HEK293 (cell line): ENCODE measurements around the gene CEP85L.

Source experiments
- BCL6B ChIP-seq: fragments of 450-650 bp; formaldehyde crosslinking; IDR thresholded peaks from 2 replicates; pipeline ENCODE4 v1.5.1; 2017; ENCODE audit warnings: missing biosample characterization, missing genetic modification characterization
- ELK4 ChIP-seq: IDR thresholded peaks from 2 replicates; pipeline ENCODE4 v1.6.1; 2011; ENCODE audit warnings: mild to moderate bottlenecking, low read depth, low read length, borderline replicate concordance
- PATZ1 ChIP-seq: fragments of 450-650 bp; formaldehyde crosslinking; IDR thresholded peaks from 2 replicates; pipeline ENCODE4 v1.5.1; 2016; ENCODE audit warnings: missing biosample characterization, missing genetic modification characterization
- REPIN1 ChIP-seq: fragments of 450-650 bp; formaldehyde crosslinking; IDR thresholded peaks from 2 replicates; pipeline ENCODE4 v1.5.1; 2017; ENCODE audit warnings: missing biosample characterization, missing genetic modification characterization, low read depth
- SETDB1 ChIP-seq: IDR thresholded peaks from one replicate; pipeline ENCODE4 v1.6.1; 2017; ENCODE audit warnings: mild to moderate bottlenecking, low read length, moderate library complexity, mixed read lengths; ENCODE audit not compliant: insufficient read length
- SP2 ChIP-seq: fragments of 450-650 bp; formaldehyde crosslinking; IDR thresholded peaks from 2 replicates; pipeline ENCODE4 v1.5.1; 2016; ENCODE audit warnings: missing biosample characterization, missing genetic modification characterization
- SP3 ChIP-seq: fragments of 450-650 bp; formaldehyde crosslinking; IDR thresholded peaks from 2 replicates; pipeline ENCODE4 v1.5.1; 2016; ENCODE audit warnings: missing biosample characterization, missing genetic modification characterization
- ZFHX2 ChIP-seq: fragments of 450-650 bp; formaldehyde crosslinking; conservative IDR thresholded peaks from 2 replicates; pipeline ENCODE4 v1.5.1; 2016; ENCODE audit warnings: missing biosample characterization, missing genetic modification characterization
- ZNF133 ChIP-seq: fragments of 450-650 bp; formaldehyde crosslinking; IDR thresholded peaks from 2 replicates; pipeline ENCODE4 v1.5.1; 2016; ENCODE audit warnings: missing biosample characterization, missing genetic modification characterization
- ZNF155 ChIP-seq: fragments of 450-650 bp; formaldehyde crosslinking; IDR thresholded peaks from 2 replicates; pipeline ENCODE4 v1.5.1; 2016; ENCODE audit warnings: missing biosample characterization, missing genetic modification characterization
- ZNF184 ChIP-seq: fragments of 450-650 bp; IDR thresholded peaks from 2 replicates; pipeline ENCODE4 v1.5.1; 2018; ENCODE audit warnings: missing biosample characterization, mild to moderate bottlenecking, missing genetic modification characterization
- ZNF24 ChIP-seq: fragments of 450-650 bp; formaldehyde crosslinking; IDR thresholded peaks from 2 replicates; pipeline ENCODE4 v1.5.1; 2016; ENCODE audit warnings: missing biosample characterization, missing genetic modification characterization
- ZNF292 ChIP-seq: fragments of 450-650 bp; formaldehyde crosslinking; IDR thresholded peaks from 2 replicates; pipeline ENCODE4 v1.5.1; 2016; ENCODE audit warnings: low read depth, missing biosample characterization, missing genetic modification characterization, borderline replicate concordance
- ZNF302 ChIP-seq: fragments of 450-650 bp; formaldehyde crosslinking; IDR thresholded peaks from 2 replicates; pipeline ENCODE4 v1.5.1; 2016; ENCODE audit warnings: missing biosample characterization, missing genetic modification characterization, low read depth
- ZNF341 ChIP-seq: fragments of 450-650 bp; formaldehyde crosslinking; IDR thresholded peaks from 2 replicates; pipeline ENCODE4; 2016; ENCODE audit warnings: low read depth, missing biosample characterization, missing genetic modification characterization
- ZNF354C ChIP-seq: fragments of 450-650 bp; formaldehyde crosslinking; IDR thresholded peaks from 2 replicates; pipeline ENCODE4 v1.5.1; 2016; ENCODE audit warnings: missing biosample characterization, missing genetic modification characterization, low read depth, borderline replicate concordance
- ZNF394 ChIP-seq: fragments of 450-650 bp; formaldehyde crosslinking; IDR thresholded peaks from 2 replicates; pipeline ENCODE4 v1.5.1; 2016; ENCODE audit warnings: missing biosample characterization, missing genetic modification characterization, mild to moderate bottlenecking, moderate library complexity, borderline replicate concordance
- ZNF473 ChIP-seq: fragments of 450-650 bp; formaldehyde crosslinking; IDR thresholded peaks from 2 replicates; pipeline ENCODE4 v1.5.1; 2017; ENCODE audit warnings: missing biosample characterization, missing genetic modification characterization
- ZNF518A ChIP-seq: fragments of 450-650 bp; formaldehyde crosslinking; conservative IDR thresholded peaks from 2 replicates; pipeline ENCODE4 v1.5.1; 2016; ENCODE audit warnings: low read depth, missing biosample characterization, missing genetic modification characterization
- ZNF549 ChIP-seq: fragments of 450-650 bp; IDR thresholded peaks from 2 replicates; pipeline ENCODE4 v1.5.1; 2018; ENCODE audit warnings: missing biosample characterization, missing genetic modification characterization, mild to moderate bottlenecking, inconsistent platforms, moderate library complexity
- ZNF558 ChIP-seq: fragments of 450-650 bp; formaldehyde crosslinking; IDR thresholded peaks from 2 replicates; pipeline ENCODE4 v1.5.1; 2016; ENCODE audit warnings: missing biosample characterization, missing genetic modification characterization
- ZNF585B ChIP-seq: fragments of 450-650 bp; formaldehyde crosslinking; IDR thresholded peaks from 2 replicates; pipeline ENCODE4 v1.5.1; 2016; ENCODE audit warnings: missing biosample characterization, missing genetic modification characterization
- ZNF610 ChIP-seq: fragments of 450-650 bp; formaldehyde crosslinking; IDR thresholded peaks from 2 replicates; pipeline ENCODE4 v1.5.1; 2016; ENCODE audit warnings: missing biosample characterization, missing genetic modification characterization, borderline replicate concordance
- ZNF654 ChIP-seq: fragments of 450-650 bp; formaldehyde crosslinking; IDR thresholded peaks from 2 replicates; pipeline ENCODE4 v1.5.1; 2016; ENCODE audit warnings: low read depth, missing biosample characterization, missing genetic modification characterization
- ZNF701 ChIP-seq: fragments of 450-650 bp; formaldehyde crosslinking; IDR thresholded peaks from 2 replicates; pipeline ENCODE4 v1.5.1; 2016; ENCODE audit warnings: missing biosample characterization, missing genetic modification characterization
- ZNF76 ChIP-seq: fragments of 450-650 bp; formaldehyde crosslinking; IDR thresholded peaks from 2 replicates; pipeline ENCODE4; 2016; ENCODE audit warnings: low read depth, missing biosample characterization, missing genetic modification characterization, borderline replicate concordance
- ZNF837 ChIP-seq: fragments of 450-650 bp; formaldehyde crosslinking; IDR thresholded peaks from 2 replicates; pipeline ENCODE4 v1.5.1; 2016; ENCODE audit warnings: missing biosample characterization, missing genetic modification characterization
- ZSCAN16 ChIP-seq: fragments of 450-650 bp; formaldehyde crosslinking; IDR thresholded peaks from 2 replicates; pipeline ENCODE4 v1.5.1; 2016; ENCODE audit warnings: missing biosample characterization, missing genetic modification characterization
- ZSCAN23 ChIP-seq: fragments of 450-650 bp; formaldehyde crosslinking; IDR thresholded peaks from 2 replicates; pipeline ENCODE4 v1.5.1; 2016; ENCODE audit warnings: missing biosample characterization, missing genetic modification characterization
- ZXDB ChIP-seq: fragments of 450-650 bp; formaldehyde crosslinking; IDR thresholded peaks from 2 replicates; pipeline ENCODE4 v1.5.1; 2016; ENCODE audit warnings: missing biosample characterization, missing genetic modification characterization

The CEP85L gene

GRCh38 chr6:118660218-118660569, 8.8 kb upstream of the CEP85L start (continued):
- TF ChIP-seq REPIN1 (no peak), ZNF394 (tag by site-specific recombination) (no peak), ZNF654 (tag by site-specific recombination) (no peak), ZNF549 (tag by site-specific recombination) (peak; percentile 87), ZNF701 (tag by site-specific recombination) (no peak), ZNF133 (tag by site-specific recombination) (no peak), ZXDB (tag by site-specific recombination) (no peak), ZNF558 (tag by site-specific recombination) (no peak), ZNF341 (peak; percentile 41; the same call in 1 of the 2 replicates), ZFHX2 (tag by site-specific recombination) (0 out of 2 replicates have a peak, but pooled peaks have one; percentile 13), ZNF302 (no peak), BCL6B (tag by site-specific recombination) (peak; percentile 81), ZSCAN16 (tag by site-specific recombination) (no peak), ZNF585B (no peak), ZSCAN23 (tag by site-specific recombination) (no peak), PATZ1 (tag by site-specific recombination) (no peak), ELK4 (no peak), ZNF76 (tag by site-specific recombination) (no peak), ZNF354C (tag by site-specific recombination) (no peak), ZNF610 (tag by site-specific recombination) (peak; percentile 76; the same call in 1 of the 2 replicates), SP3 (tag by site-specific recombination) (no peak), ZNF24 (tag by site-specific recombination) (no peak), ZNF837 (tag by site-specific recombination) (no peak), ZNF155 (tag by site-specific recombination) (no peak), ZNF292 (tag by site-specific recombination) (no peak), ZNF518A (no peak; the same call in 1 of the 2 replicates), ZNF473 (tag by site-specific recombination) (no peak), SETDB1 (no peak), ZNF184 (tag by site-specific recombination) (peak; percentile 90; the same call in 1 of the 2 replicates), SP2 (tag by site-specific recombination) (no peak)
